GM12878 (cell line): ENCODE results near the gene MIER3.

ENCODE experiments used
- CTCF ChIP-seq, 3 experiments: IDR thresholded peaks in 2 of 3; conservative IDR thresholded peaks in 1 of 3; 2 replicates each; pipeline ENCODE4 v1.5.1; 2011; ENCODE audit warnings: low read depth in 3 of 3, low read length in 3 of 3, mild to moderate bottlenecking in 3 of 3, control low read depth in 2 of 3, moderate library complexity in 2 of 3, inconsistent platforms in 1 of 3, mixed read lengths in 1 of 3; ENCODE audit not compliant: control insufficient read depth in 2 of 3, insufficient read depth in 1 of 3; ENCODE audit errors: extremely low read depth in 1 of 3
- EED ChIP-seq: sonication (generic); IDR thresholded peaks from 2 replicates; pipeline ENCODE4 v1.6.1; 2016; ENCODE audit warnings: antibody characterized with exemption, low read depth

- TF ChIP-seq EED (no peak), CTCF (IDR thresholded peaks at IDR 0.05 in 2 of 3, conservative IDR thresholded peaks at IDR 0.05 in 1 of 3; ENCODE audit: control insufficient read depth in 2 of 3, extremely low read depth in 1 of 3, insufficient read depth in 1 of 3, low read depth in 3 of 3, low read length in 3 of 3) (no peak)
Observed at GRCh38 chr5:56913766-56914165, 38.2 kb downstream of the MIER3 start.
